Skeletal muscle cell (primary cell): ENCODE data around the gene ZBTB45.
"Not testable (repeated sequence)": the region's sequence is repeated elsewhere in the genome, so short reads cannot be mapped to it uniquely, and the experiment has no call there.

Experiments used
- DNase-seq: peaks from one replicate; pipeline ENCODE4 v3.0.0-alpha.2; 2010; ENCODE audit warnings: low read depth
- H3K4me3 ChIP-seq: 2 replicates; pipeline ENCODE4 v1.5.1; 2011; ENCODE audit warnings: low read depth, mild to moderate bottlenecking, control low read depth, low read length, moderate library complexity

The ZBTB45 gene

GRCh38 chr19:58543826-58544590 is 24.4 kb upstream of the ZBTB45 start, which contains the start of gene TRIM28:
Gene TRIM28, plus strand, starts transcription at chr19:58544064. Its CDS starts 694 bp downstream, at chr19:58544758.
- DNase-seq = peak; percentile 98
- peak within 1 kb of the TSS; percentile 96 for H3K4me3 ChIP-seq

- H3K4me3 ChIP-seq, DNase-seq: not testable (repeated sequence)
These were observed 23.2 kb upstream of the ZBTB45 start for GRCh38 chr19:58542641-58543372.

- H3K4me3 ChIP-seq, DNase-seq: not testable (repeated sequence)
These were observed 19.6 kb upstream of the ZBTB45 start for GRCh38 chr19:58539169-58539559.

GRCh38 chr19:58538257-58539168 is 18.9 kb upstream of the ZBTB45 start:
- no peak for DNase-seq
- peak overlapping the region; percentile 39 for H3K4me3 ChIP-seq

GRCh38 chr19:58536852-58537798 is 17.5 kb upstream of the ZBTB45 start:
- DNase-seq = no peak
- no peak overlapping the region for H3K4me3 ChIP-seq

GRCh38 chr19:58535857-58536256 is 16.2 kb upstream of the ZBTB45 start:
- DNase-seq = no peak
- no peak overlapping the region for H3K4me3 ChIP-seq

GRCh38 chr19:58531034-58531840 is 11.6 kb upstream of the ZBTB45 start:
- no peak overlapping the region for H3K4me3 ChIP-seq
- no peak for DNase-seq

GRCh38 chr19:58529405-58529804 is 9.8 kb upstream of the ZBTB45 start:
- DNase-seq = no peak
- no peak overlapping the region for H3K4me3 ChIP-seq

GRCh38 chr19:58522709-58523108 is 3.1 kb upstream of the ZBTB45 start:
- no peak for DNase-seq
- no peak overlapping the region for H3K4me3 ChIP-seq

- no peak for DNase-seq
- no peak overlapping the region for H3K4me3 ChIP-seq
These were observed 2.0 kb upstream of the ZBTB45 start for GRCh38 chr19:58521651-58522050.

GRCh38 chr19:58520257-58520599 is 618 bp upstream of the ZBTB45 start:
- no peak for DNase-seq
- H3K4me3 ChIP-seq = peak overlapping the region; percentile 84

GRCh38 chr19:58519087-58519354 is 589 bp downstream of the ZBTB45 start:
- peak; percentile 31 for DNase-seq
- H3K4me3 ChIP-seq = peak overlapping the region; percentile 84

GRCh38 chr19:58518256-58519086 is 1.1 kb downstream of the ZBTB45 start:
- no peak for DNase-seq
- peak overlapping the region; percentile 84 for H3K4me3 ChIP-seq

GRCh38 chr19:58516964-58517833 is 2.4 kb downstream of the ZBTB45 start:
- no peak overlapping the region for H3K4me3 ChIP-seq
- no peak for DNase-seq

GRCh38 chr19:58516246-58516836 is 3.3 kb downstream of the ZBTB45 start:
- no peak for DNase-seq
- H3K4me3 ChIP-seq = no peak overlapping the region

GRCh38 chr19:58515259-58515658 is 4.4 kb downstream of the ZBTB45 start:
- H3K4me3 ChIP-seq = no peak overlapping the region

More at GRCh38 chr19:58515259-58515658, 4.4 kb downstream of the ZBTB45 start:
- no peak for DNase-seq
